Measurements from ENCODE around the gene TRABD. TPM values are rescaled to one million over a fixed set of nuclear protein-coding genes. Genes with fewer than 3 reads are reported as not detected.

Gene TRABD
- total RNA-seq, 2 experiments from 2014 or later: 126 to 128 TPM

- Histone ChIP-seq H3K36me3 (ENCODE audit: insufficient read depth, low read length) (peaks cover 65% of the 10 kb centered on the region), H4K20me1 (ENCODE audit: insufficient read depth, low read length) (0 out of 2 replicates have a peak, but pooled peaks cover 8% of the 10 kb centered on the region), H3K9me3 (ENCODE audit: low read length) (peaks cover 8% of the 10 kb centered on the region; the same call in 1 of the 2 replicates), H3K4me3 (ENCODE audit: low read depth, low read length, poor library complexity, severe bottlenecking) (no peak overlapping the region), H3K27ac (ENCODE audit: low read depth, low read length, poor library complexity, severe bottlenecking) (no peak overlapping the region), H3K9me2 (ENCODE audit: insufficient read depth, low read length) (no peaks in the 10 kb centered on the region), H3K4me1 (ENCODE audit: insufficient read depth, low read length, poor library complexity, severe bottlenecking) (peaks cover 22% of the 10 kb centered on the region), H3K4me2 (ENCODE audit: low read length) (no peak overlapping the region), H2AFZ (ENCODE audit: low read length) (no peak overlapping the region), H3K79me2 (ENCODE audit: insufficient read depth, low read depth, low read length) (peaks cover 32% of the 10 kb centered on the region)
- no peak for DNase-seq (ENCODE audit: low spot score)
- TF ChIP-seq EZH2phosphoT487 (IDR thresholded peaks at IDR 0.05; ENCODE audit: borderline replicate concordance, low read depth, low read length) (no peak), CTCF (conservative IDR thresholded peaks at IDR 0.05; ENCODE audit: low read length) (no peak)
- BruUV-seq (replicated peaks): no TSS peak
- ChIA-PET CTCF (ENCODE audit: unreplicated experiment) (no interaction called here), POLR2A (no interaction called here)
- intact Hi-C loops (cut with micrococcal nuclease; ENCODE audit: unreplicated experiment): no loop called here
These were observed 20.3 kb downstream of the TRABD start for GRCh38 chr22:50205781-50206569.

DNA sequence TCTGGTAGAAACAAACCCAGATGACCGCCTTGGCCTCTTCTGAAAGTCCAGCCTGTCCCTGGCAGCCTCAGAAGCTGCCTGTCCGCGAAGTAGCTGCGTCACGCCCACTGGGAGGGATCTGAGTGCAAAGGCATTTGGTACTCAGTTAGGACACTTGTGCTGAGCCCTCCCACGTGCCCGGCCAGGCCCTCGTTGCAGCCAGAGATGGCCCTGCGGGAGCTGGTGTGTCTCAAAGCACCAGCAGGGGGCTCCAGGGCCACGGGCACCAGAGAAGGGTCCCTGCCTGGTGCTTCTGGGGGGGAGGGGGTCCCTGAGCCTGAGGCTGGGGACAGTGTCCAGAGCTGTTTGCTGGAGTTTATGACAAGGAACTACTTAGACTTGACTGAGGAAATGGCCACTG, 20.9 kb downstream of the TRABD start:
- peaks cover 8% of the 10 kb centered on the region; the same call in 1 of the 2 replicates for H3K9me3 ChIP-seq (ENCODE audit: low read length)
- intact Hi-C loops (cut with micrococcal nuclease; ENCODE audit: unreplicated experiment): no loop called here

More for the DNA sequence above, 20.9 kb downstream of the TRABD start:
- TF ChIP-seq EZH2phosphoT487 (IDR thresholded peaks at IDR 0.05; ENCODE audit: borderline replicate concordance, low read depth, low read length) (no peak), CTCF (conservative IDR thresholded peaks at IDR 0.05; ENCODE audit: low read length) (peak; percentile 70)
- no TSS peak for BruUV-seq (replicated peaks)
- no peak overlapping the region for H3K4me2 ChIP-seq (ENCODE audit: low read length)
- peak; percentile 24 for DNase-seq (ENCODE audit: low spot score)
- peaks cover 30% of the 10 kb centered on the region for H3K79me2 ChIP-seq (ENCODE audit: insufficient read depth, low read depth, low read length)
- peaks cover 22% of the 10 kb centered on the region for H3K4me1 ChIP-seq (ENCODE audit: insufficient read depth, low read length, poor library complexity, severe bottlenecking)
- H2AFZ ChIP-seq (ENCODE audit: low read length): no peak overlapping the region
- ChIA-PET CTCF (ENCODE audit: unreplicated experiment) (no interaction called here), POLR2A (no interaction called here)
- H3K9me2 ChIP-seq (ENCODE audit: insufficient read depth, low read length): no peaks in the 10 kb centered on the region
- no peak overlapping the region for H3K27ac ChIP-seq (ENCODE audit: low read depth, low read length, poor library complexity, severe bottlenecking)
- 0 out of 2 replicates have a peak, but pooled peaks cover 8% of the 10 kb centered on the region for H4K20me1 ChIP-seq (ENCODE audit: insufficient read depth, low read length)
- no peak overlapping the region for H3K4me3 ChIP-seq (ENCODE audit: low read depth, low read length, poor library complexity, severe bottlenecking)
- H3K36me3 ChIP-seq (ENCODE audit: insufficient read depth, low read length): peaks cover 70% of the 10 kb centered on the region

Data from OCI-LY7 (cell line).